ENCODE results near the gene CRAT. TPM values are rescaled to one million over a fixed set of nuclear protein-coding genes. Genes with fewer than 3 reads are reported as not detected.
"Not testable (repeated sequence)": the region's sequence is repeated elsewhere in the genome, so short reads cannot be mapped to it uniquely, and the experiment has no call there.

Gene CRAT
- total and polyA plus RNA-seq, 4 experiments from 2014 or later = 8.7 to 21.0 (median 11.8) TPM

DNA sequence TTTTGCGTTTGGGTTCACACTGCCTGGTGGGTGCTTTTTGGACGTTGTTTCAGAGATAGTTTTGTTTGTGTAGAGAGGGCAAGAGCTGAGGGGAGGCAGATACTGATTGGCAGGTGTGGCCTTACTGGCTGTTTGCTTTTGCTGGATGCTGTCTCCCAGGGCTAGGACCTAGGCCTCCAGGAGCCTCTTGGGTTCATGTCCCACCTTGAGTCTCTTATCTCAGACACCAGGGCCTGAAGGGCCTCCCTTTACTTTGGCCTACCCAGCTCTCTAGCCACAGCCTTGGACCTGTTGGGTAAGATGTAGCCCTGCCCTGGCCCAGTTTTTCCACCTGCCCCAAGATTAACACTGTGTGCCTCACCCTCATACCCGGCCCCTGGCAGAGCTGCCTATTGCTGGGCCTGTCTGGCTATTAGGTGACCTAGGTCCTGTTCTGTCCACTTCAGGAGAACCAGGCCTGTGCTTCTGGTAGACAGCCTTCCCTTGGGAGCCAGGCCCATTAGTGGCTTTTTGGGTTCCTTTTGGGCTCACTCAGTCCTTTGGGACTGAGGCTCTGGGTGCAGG, 14.0 kb upstream of the CRAT start:
- no peaks in the 10 kb centered on the region for H3K27me3 Mint-ChIP-seq

GRCh38 chr9:129122976-129123375, 12.4 kb upstream of the CRAT start:
- H3K9me3 ChIP-seq (ENCODE audit: control insufficient read depth in 1 of 2, low read length in 2 of 2); H3K4me3 ChIP-seq (ENCODE audit: low read length in 2 of 2); intact Hi-C loops (cut with micrococcal nuclease); H3K4me1 Mint-ChIP-seq; H3K4me3 Mint-ChIP-seq; H3K9me3 Mint-ChIP-seq; H3K27me3 ChIP-seq (ENCODE audit: insufficient read depth, low read length); DNase-seq; H3K4me1 ChIP-seq (ENCODE audit: insufficient read depth, low read length); H3K27ac ChIP-seq (ENCODE audit: low read depth, low read length); H3K27ac Mint-ChIP-seq; H3K27me3 Mint-ChIP-seq: not testable (repeated sequence)
- peaks cover 34% of the 10 kb centered on the region for H3K36me3 ChIP-seq (ENCODE audit: insufficient read depth, low read length)
- POLR2A ChIA-PET (ENCODE audit: partially characterized antibody) = interaction anchor here (1.0 kb wide), 1 partner anchor 12 kb away, joined by 4 read pairs; the partner anchor contains the start of gene PTPA
- CTCF ChIA-PET (ENCODE audit: partially characterized antibody) = interaction anchor here (0.8 to 2.5 kb wide), 4 partner anchors 9 to 502 kb away, joined by 4 to 15 read pairs (median 6); partner anchors contain the start of gene NTMT1
- peaks cover 29 to 42% of the 10 kb centered on the region in 2 donors for H3K36me3 Mint-ChIP-seq

More for the DNA sequence above, 14.0 kb upstream of the CRAT start:
- ChIA-PET POLR2A (ENCODE audit: partially characterized antibody) (no interaction called here), CTCF (ENCODE audit: partially characterized antibody) (interaction anchor here (1.0 to 2.1 kb wide), 2 partner anchors 49 to 501 kb away, joined by 3 to 6 read pairs; partner anchors contain the start of gene NTMT1)
- Histone ChIP-seq H3K27ac (ENCODE audit: low read depth, low read length) (no peak overlapping the region), H3K9me3 (ENCODE audit: control insufficient read depth in 1 of 2, low read length in 2 of 2) (no peaks in the 10 kb centered on the region), H3K4me3 (ENCODE audit: low read length in 2 of 2) (no peak overlapping the region), H3K27me3 (ENCODE audit: insufficient read depth, low read length) (no peaks in the 10 kb centered on the region), H3K36me3 (ENCODE audit: insufficient read depth, low read length) (peaks cover 40% of the 10 kb centered on the region), H3K4me1 (ENCODE audit: insufficient read depth, low read length) (no peaks in the 10 kb centered on the region)
- Mint-ChIP-seq H3K36me3 (peaks cover 27 to 49% of the 10 kb centered on the region in 2 donors), H3K4me3 (no peak overlapping the region), H3K27ac (peak overlapping the region in 2 of 7 donors; percentile 12 to 18), H3K4me1 (peaks cover 0 to 7% (median 0%) of the 10 kb centered on the region in 4 donors), H3K9me3 (no peaks in the 10 kb centered on the region)
- intact Hi-C loops (cut with micrococcal nuclease) = no loop called here
- DNase-seq = no peak

DNA sequence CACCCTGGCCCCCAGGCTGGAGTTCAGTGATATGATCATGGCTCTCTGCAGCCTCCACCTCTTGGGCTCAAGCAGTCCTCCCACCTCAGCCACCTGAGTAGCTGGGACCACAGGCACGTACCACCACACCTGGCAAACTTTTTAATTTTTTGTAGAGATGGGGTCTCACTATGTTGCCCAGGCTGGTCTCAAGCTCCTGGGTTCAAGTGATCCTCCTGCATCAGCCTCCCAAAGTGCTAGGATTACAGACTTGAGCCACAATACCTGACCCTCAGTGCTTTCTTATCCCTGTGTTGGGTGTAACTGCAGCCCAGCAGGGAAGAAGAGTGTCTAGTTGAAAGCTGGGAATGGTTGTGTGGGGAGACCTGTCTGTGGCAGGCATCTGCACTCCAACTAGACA, 11.5 kb upstream of the CRAT start:
- Histone ChIP-seq H3K27me3 (ENCODE audit: insufficient read depth, low read length) (no peaks in the 10 kb centered on the region), H3K4me3 (ENCODE audit: low read length in 2 of 2) (no peak overlapping the region), H3K36me3 (ENCODE audit: insufficient read depth, low read length) (peaks cover 34% of the 10 kb centered on the region), H3K4me1 (ENCODE audit: insufficient read depth, low read length) (no peaks in the 10 kb centered on the region), H3K9me3 (ENCODE audit: control insufficient read depth in 1 of 2, low read length in 2 of 2) (no peaks in the 10 kb centered on the region), H3K27ac (ENCODE audit: low read depth, low read length) (no peak overlapping the region)
- no peak for DNase-seq
- H3K9me3 Mint-ChIP-seq = no peaks in the 10 kb centered on the region
- H3K27me3 Mint-ChIP-seq = no peaks in the 10 kb centered on the region
- H3K4me1 Mint-ChIP-seq = peaks cover 0 to 7% (median 0%) of the 10 kb centered on the region in 4 donors
- ChIA-PET POLR2A (ENCODE audit: partially characterized antibody) (interaction anchor here (1.0 to 2.0 kb wide), 2 partner anchors 10 to 11 kb away, joined by 4 read pairs; partner anchors contain the start of gene PTPA), CTCF (ENCODE audit: partially characterized antibody) (interaction anchor here (2.1 to 2.5 kb wide), 3 partner anchors 9 to 503 kb away, joined by 6 to 15 read pairs (median 7); partner anchors contain the start of gene NTMT1)
- H3K27ac Mint-ChIP-seq = no peak overlapping the region
- intact Hi-C loops (cut with micrococcal nuclease) = no loop called here
- peaks cover 23 to 36% of the 10 kb centered on the region in 2 donors for H3K36me3 Mint-ChIP-seq
- H3K4me3 Mint-ChIP-seq = no peak overlapping the region

DNA sequence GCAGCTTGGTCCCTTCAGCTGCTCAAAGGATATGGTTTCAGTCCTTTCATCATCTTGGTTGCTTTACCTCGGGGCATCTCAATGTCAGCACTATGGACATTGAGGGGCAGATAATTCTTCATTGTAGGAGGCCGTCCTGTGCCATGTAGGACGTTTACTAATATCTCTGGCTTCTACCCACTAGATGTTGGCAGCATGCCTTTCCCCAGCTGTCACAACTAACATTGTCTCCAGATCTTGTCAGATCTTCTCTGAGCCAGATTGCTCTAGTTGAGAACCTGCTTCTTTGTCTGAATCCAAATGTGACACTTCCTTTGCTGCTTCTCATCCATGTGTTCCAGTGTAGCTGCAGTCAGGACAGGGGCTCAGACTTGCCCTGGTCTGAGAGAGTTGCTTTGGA, 10.9 kb upstream of the CRAT start:
- H3K4me1 Mint-ChIP-seq = peaks cover 0 to 7% (median 0%) of the 10 kb centered on the region in 4 donors
- no peak overlapping the region for H3K4me3 ChIP-seq (ENCODE audit: low read length in 2 of 2)
- H3K4me1 ChIP-seq (ENCODE audit: insufficient read depth, low read length) = no peaks in the 10 kb centered on the region
- H3K27ac ChIP-seq (ENCODE audit: low read depth, low read length) = no peak overlapping the region
- no peaks in the 10 kb centered on the region for H3K9me3 ChIP-seq (ENCODE audit: control insufficient read depth in 1 of 2, low read length in 2 of 2)
- ChIA-PET POLR2A (ENCODE audit: partially characterized antibody) (interaction anchor here (2.0 kb wide), 1 partner anchor 10 kb away, joined by 4 read pairs; no protein-coding TSS in a partner anchor), CTCF (ENCODE audit: partially characterized antibody) (interaction anchor here (0.6 to 2.5 kb wide), 3 partner anchors 9 to 917 kb away, joined by 3 to 15 read pairs (median 7); no protein-coding TSS in a partner anchor)
- intact Hi-C loops (cut with micrococcal nuclease) = no loop called here
- H3K9me3 Mint-ChIP-seq = no peaks in the 10 kb centered on the region
- H3K36me3 Mint-ChIP-seq = peaks cover 23 to 36% of the 10 kb centered on the region in 2 donors
- no peaks in the 10 kb centered on the region for H3K27me3 Mint-ChIP-seq
- peaks cover 34% of the 10 kb centered on the region for H3K36me3 ChIP-seq (ENCODE audit: insufficient read depth, low read length)
- H3K27me3 ChIP-seq (ENCODE audit: insufficient read depth, low read length) = no peaks in the 10 kb centered on the region
- H3K4me3 Mint-ChIP-seq = no peak overlapping the region
- no peak for DNase-seq
- peak overlapping the region in 1 of 7 donors; percentile 25 for H3K27ac Mint-ChIP-seq

DNA sequence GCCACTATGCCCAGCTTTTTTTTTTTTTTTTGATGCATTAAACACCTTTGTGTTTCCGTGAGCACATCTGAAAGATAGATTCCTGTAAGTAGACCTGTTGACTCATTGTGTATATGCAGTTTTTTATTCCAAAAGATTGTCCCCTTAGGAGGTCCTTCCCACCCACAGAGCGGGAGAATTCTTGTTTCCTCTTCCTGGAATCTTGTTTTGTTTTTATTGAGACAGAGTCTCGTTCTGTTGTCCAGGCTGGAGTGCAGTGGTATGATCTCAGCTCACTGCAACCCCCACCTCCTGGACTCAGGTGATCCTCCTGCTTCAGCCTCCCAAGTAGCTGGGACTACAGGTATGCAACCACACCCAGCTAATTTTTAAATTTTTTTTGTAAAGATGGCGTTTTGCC, 8.2 kb upstream of the CRAT start:
- Histone ChIP-seq H3K36me3 (ENCODE audit: insufficient read depth, low read length) (peaks cover 26% of the 10 kb centered on the region), H3K27me3 (ENCODE audit: insufficient read depth, low read length) (no peaks in the 10 kb centered on the region), H3K9me3 (ENCODE audit: control insufficient read depth in 1 of 2, low read length in 2 of 2) (no peaks in the 10 kb centered on the region), H3K4me3 (ENCODE audit: low read length in 2 of 2) (no peak overlapping the region), H3K4me1 (ENCODE audit: insufficient read depth, low read length) (peaks cover 12% of the 10 kb centered on the region), H3K27ac (ENCODE audit: low read depth, low read length) (no peak overlapping the region)
- Mint-ChIP-seq H3K4me3 (no peak overlapping the region), H3K27ac (no peak overlapping the region), H3K9me3 (peaks cover 0 to 1% (median 0%) of the 10 kb centered on the region in 8 donors), H3K27me3 (no peaks in the 10 kb centered on the region), H3K4me1 (peaks cover 7 to 23% (median 9%) of the 10 kb centered on the region in 4 donors), H3K36me3 (peaks cover 16 to 23% of the 10 kb centered on the region in 2 donors)
- DNase-seq = no peak
- ChIA-PET CTCF (ENCODE audit: partially characterized antibody) (interaction anchor here (1.3 kb wide), 1 partner anchor 13 kb away, joined by 6 read pairs; no protein-coding TSS in a partner anchor), POLR2A (ENCODE audit: partially characterized antibody) (no interaction called here)
- intact Hi-C loops (cut with micrococcal nuclease) = no loop called here

GRCh38 chr9:129113645-129114304, 3.2 kb upstream of the CRAT start:
- Mint-ChIP-seq H3K4me3 (peak overlapping the region in 1 of 8 donors; percentile 30), H3K27me3 (no peaks in the 10 kb centered on the region), H3K4me1 (peaks cover 17 to 43% (median 28%) of the 10 kb centered on the region in 4 donors), H3K9me3 (peaks cover 0 to 1% (median 0%) of the 10 kb centered on the region in 8 donors), H3K27ac (no peak overlapping the region), H3K36me3 (peaks cover 0 to 2% of the 10 kb centered on the region in 2 donors)
- Histone ChIP-seq H3K36me3 (ENCODE audit: insufficient read depth, low read length) (no peaks in the 10 kb centered on the region), H3K4me1 (ENCODE audit: insufficient read depth, low read length) (peaks cover 40% of the 10 kb centered on the region), H3K9me3 (ENCODE audit: control insufficient read depth in 1 of 2, low read length in 2 of 2) (no peaks in the 10 kb centered on the region), H3K4me3 (ENCODE audit: low read length in 2 of 2) (no peak overlapping the region), H3K27ac (ENCODE audit: low read depth, low read length) (no peak overlapping the region), H3K27me3 (ENCODE audit: insufficient read depth, low read length) (no peaks in the 10 kb centered on the region)
- CTCF ChIA-PET (ENCODE audit: partially characterized antibody) = interaction anchor here (0.9 to 5.4 kb wide), 3 partner anchors 17 to 624 kb away, joined by 3 to 31 read pairs (median 4); no protein-coding TSS in a partner anchor
- DNase-seq = no peak
- POLR2A ChIA-PET (ENCODE audit: partially characterized antibody) = no interaction called here
- intact Hi-C loops (cut with micrococcal nuclease) = no loop called here

DNA sequence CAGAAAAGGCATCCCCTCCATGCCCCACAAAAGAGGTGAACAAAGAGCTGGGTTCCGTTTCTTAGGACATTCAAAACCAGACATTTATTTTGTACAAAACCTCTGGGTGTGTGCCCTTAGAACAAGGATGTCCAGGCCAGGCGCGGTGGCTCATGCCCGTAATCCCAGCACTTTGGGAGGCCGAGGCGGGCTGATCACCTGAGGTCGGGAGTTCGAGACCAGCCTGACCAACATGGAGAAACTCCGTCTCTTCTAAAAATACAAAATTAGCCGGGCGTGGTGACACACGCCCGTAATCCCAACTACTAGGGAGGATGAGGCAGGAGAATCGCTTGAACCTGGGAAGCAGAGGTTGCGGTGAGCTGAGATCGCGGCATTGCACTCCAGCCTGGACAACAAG, 1.9 kb upstream of the CRAT start:
- H3K36me3 Mint-ChIP-seq; intact Hi-C loops (cut with micrococcal nuclease); H3K36me3 ChIP-seq (ENCODE audit: insufficient read depth, low read length); H3K9me3 Mint-ChIP-seq; H3K27ac ChIP-seq (ENCODE audit: low read depth, low read length); H3K9me3 ChIP-seq (ENCODE audit: control insufficient read depth in 1 of 2, low read length in 2 of 2); DNase-seq; H3K27me3 ChIP-seq (ENCODE audit: insufficient read depth, low read length); H3K27me3 Mint-ChIP-seq: not testable (repeated sequence)
- Mint-ChIP-seq H3K27ac (peak overlapping the region in 1 of 7 donors; percentile 88), H3K4me1 (peaks cover 17 to 46% (median 29%) of the 10 kb centered on the region in 4 donors), H3K4me3 (peak overlapping the region; percentile 92 to 99 (median 94))
- CTCF ChIA-PET (ENCODE audit: partially characterized antibody) = interaction anchor here (1.6 to 5.4 kb wide), 2 partner anchors 9 to 19 kb away, joined by 7 to 31 read pairs; no protein-coding TSS in a partner anchor
- Histone ChIP-seq H3K4me1 (ENCODE audit: insufficient read depth, low read length) (peaks cover 40% of the 10 kb centered on the region), H3K4me3 (ENCODE audit: low read length in 2 of 2) (peak overlapping the region; percentile 64 to 90)
- POLR2A ChIA-PET (ENCODE audit: partially characterized antibody) = interaction anchor here (0.8 to 4.5 kb wide), 5 partner anchors 19 to 513 kb away, joined by 3 to 22 read pairs (median 11); partner anchors contain the start of genes DOLPP1, IER5L and NTMT1

Measured in CD4-positive, alpha-beta memory T cell (primary cell).